AG04450 (cell line): Measurements from ENCODE around the gene GAST. TPM values are rescaled to one million over a fixed set of nuclear protein-coding genes. Genes with fewer than 3 reads are reported as not detected.

Experiments used
- CTCF ChIA-PET: fragments of 300-600, 350-600 bp; formaldehyde crosslinking; extraction: SDS; loops from one replicate; lab custom pipeline; 2022; ENCODE audit warnings: antibody characterized with exemption, inconsistent platforms; lab: Charles Lee
- POLR2A ChIA-PET: fragments of 350-600 bp; formaldehyde crosslinking; extraction: SDS; loops from one replicate; lab custom pipeline; 2021; ENCODE audit warnings: antibody characterized with exemption, inconsistent platforms; lab: Yijun Ruan, JAX
- DNase-seq: peaks from one replicate; pipeline ENCODE4 v3.0.0-alpha.2; 2011; ENCODE audit warnings: low read depth, low spot score
- H3K27ac ChIP-seq: one replicate; pipeline ENCODE4 v1.5.1; 2012; ENCODE audit warnings: low read depth, low read length, control low read depth
- H3K27me3 ChIP-seq: one replicate; pipeline ENCODE4 v1.6.0; 2012; ENCODE audit warnings: low read length; ENCODE audit not compliant: control insufficient read depth, insufficient read depth
- H3K4me3 ChIP-seq: 2 replicates; pipeline ENCODE4 v1.5.1; 2011; ENCODE audit warnings: mild to moderate bottlenecking, low read depth, low read length, control low read depth
- H3K9me3 ChIP-seq: 2 replicates; pipeline ENCODE4 v1.5.1; 2012; ENCODE audit warnings: low read length; ENCODE audit not compliant: control insufficient read depth, insufficient read depth
- polyA plus RNA-seq: library from polyadenylated mRNA; depleted of rRNA; stranded (reverse); fragments of >200 nt; gene quantifications from 2 replicates; pipeline ENCODE4 v1.2.3, GENCODE V29; 2011; rRNA removed
- small RNA-seq: library from RNA; depleted of rRNA; stranded (forward); fragments of <200 nt; gene quantifications from one replicate; pipeline ENCODE3, GENCODE V24; 2012; ENCODE audit warnings: low read depth; ENCODE audit not compliant: insufficient read length
- TF ChIP-seq, protein P1 (sequence below): IDR thresholded peaks from 2 replicates; pipeline ENCODE4 v1.5.1; 2011; ENCODE audit warnings: low read depth, low read length, control low read depth, inconsistent platforms

GAST gene
- polyA plus RNA-seq, 1 experiment = not detected

DNA sequence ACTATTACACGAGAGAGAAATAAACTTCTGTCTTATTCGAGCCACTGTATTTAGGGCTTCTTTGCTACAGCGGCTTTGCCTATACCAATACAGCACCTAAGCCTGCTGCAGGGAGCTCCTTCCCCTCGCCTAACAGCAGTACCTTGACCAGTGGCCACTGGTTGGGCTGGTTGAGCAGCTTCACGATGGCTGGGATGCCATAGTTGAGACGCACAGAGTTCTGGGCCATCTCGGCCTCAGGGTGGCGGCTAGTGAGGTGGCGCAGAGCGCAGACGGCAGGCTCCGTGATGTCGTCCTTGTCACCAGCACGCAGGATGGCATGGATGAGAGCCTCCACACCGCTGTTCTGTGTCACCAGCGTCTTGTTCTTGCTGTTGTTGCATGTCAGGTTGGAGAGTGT is 50.7 kb downstream of the GAST start:
- POLR2A ChIA-PET = no interaction called here
- TF ChIP-seq, protein P1, sequence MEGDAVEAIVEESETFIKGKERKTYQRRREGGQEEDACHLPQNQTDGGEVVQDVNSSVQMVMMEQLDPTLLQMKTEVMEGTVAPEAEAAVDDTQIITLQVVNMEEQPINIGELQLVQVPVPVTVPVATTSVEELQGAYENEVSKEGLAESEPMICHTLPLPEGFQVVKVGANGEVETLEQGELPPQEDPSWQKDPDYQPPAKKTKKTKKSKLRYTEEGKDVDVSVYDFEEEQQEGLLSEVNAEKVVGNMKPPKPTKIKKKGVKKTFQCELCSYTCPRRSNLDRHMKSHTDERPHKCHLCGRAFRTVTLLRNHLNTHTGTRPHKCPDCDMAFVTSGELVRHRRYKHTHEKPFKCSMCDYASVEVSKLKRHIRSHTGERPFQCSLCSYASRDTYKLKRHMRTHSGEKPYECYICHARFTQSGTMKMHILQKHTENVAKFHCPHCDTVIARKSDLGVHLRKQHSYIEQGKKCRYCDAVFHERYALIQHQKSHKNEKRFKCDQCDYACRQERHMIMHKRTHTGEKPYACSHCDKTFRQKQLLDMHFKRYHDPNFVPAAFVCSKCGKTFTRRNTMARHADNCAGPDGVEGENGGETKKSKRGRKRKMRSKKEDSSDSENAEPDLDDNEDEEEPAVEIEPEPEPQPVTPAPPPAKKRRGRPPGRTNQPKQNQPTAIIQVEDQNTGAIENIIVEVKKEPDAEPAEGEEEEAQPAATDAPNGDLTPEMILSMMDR = no peak
- CTCF ChIA-PET = interaction anchor here (1.2 kb wide), 1 partner anchor 25 kb away, joined by 3 read pairs; no protein-coding TSS in a partner anchor
- Histone ChIP-seq H3K27ac (no peak overlapping the region), H3K9me3 (no peaks in the 10 kb centered on the region; the same call in 1 of the 2 replicates), H3K27me3 (no peaks in the 10 kb centered on the region), H3K4me3 (no peak overlapping the region)
- no peak for DNase-seq

DNA sequence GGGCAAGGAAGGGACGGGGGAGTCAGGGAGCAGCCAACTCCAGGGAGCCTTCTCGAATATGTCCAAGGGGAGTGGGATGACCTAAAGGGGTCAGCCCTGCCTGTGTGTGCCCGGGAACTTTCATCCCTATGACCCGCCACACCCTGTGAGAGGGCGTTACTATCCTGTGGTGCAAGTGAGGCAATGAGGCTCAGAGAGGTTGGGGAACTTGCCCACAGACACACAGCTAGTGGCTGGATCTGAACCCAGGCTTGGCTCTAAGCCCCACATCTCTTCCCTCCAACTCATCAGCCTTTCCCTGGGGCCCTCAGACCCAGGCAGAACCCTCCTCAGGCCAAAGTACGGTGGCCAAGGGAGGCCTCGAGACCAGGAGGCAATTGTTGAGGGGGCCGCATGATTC is 51.2 kb downstream of the GAST start:
- POLR2A ChIA-PET = no interaction called here
- Histone ChIP-seq H3K27ac (no peak overlapping the region), H3K27me3 (no peaks in the 10 kb centered on the region), H3K9me3 (no peaks in the 10 kb centered on the region; the same call in 1 of the 2 replicates), H3K4me3 (no peak overlapping the region)
- TF ChIP-seq, protein P1 = no peak
- no peak for DNase-seq
- CTCF ChIA-PET = interaction anchor here (1.2 kb wide), 1 partner anchor 26 kb away, joined by 3 read pairs; no protein-coding TSS in a partner anchor

Small RNA genes lying within 50 kb of the gene (small RNA-seq; reads per million reads assigned to genes)
- gene RN7SL399P = not detected
- gene RNA5SP442 = 0.81 reads per million

Other genes with a start within 250 kb of the GAST start
- gene KRT32, start 244.9 kb upstream of the GAST start, polyA plus RNA-seq = 0.09 and 0.14 TPM in 2 replicates
- gene KRT35, start 231.2 kb upstream of the GAST start, polyA plus RNA-seq = not detected in 2 replicates
- not detected in 2 replicates for gene KRT36, start 222.4 kb upstream of the GAST start, polyA plus RNA-seq
- 0.05 TPM in 1 of 2 replicates, not detected in the other for gene KRT13, start 206.7 kb upstream of the GAST start, polyA plus RNA-seq
- 1.4 and 1.8 TPM in 2 replicates for gene KRT15, start 193.4 kb upstream of the GAST start, polyA plus RNA-seq
- 19.7 and 27.6 TPM in 2 replicates for gene KRT19, start 184.0 kb upstream of the GAST start, polyA plus RNA-seq
- gene KRT9, start 140.3 kb upstream of the GAST start, polyA plus RNA-seq = not detected in 2 replicates
- gene KRT14, start 125.4 kb upstream of the GAST start, polyA plus RNA-seq = 0.09 TPM in 1 of 2 replicates, not detected in the other
- gene KRT16, start 99.6 kb upstream of the GAST start, polyA plus RNA-seq = not detected in 2 replicates
- gene KRT17, start 87.8 kb upstream of the GAST start, polyA plus RNA-seq = 2.8 and 4.9 TPM in 2 replicates
- 529 and 549 TPM in 2 replicates for gene EIF1, start 23.4 kb upstream of the GAST start, polyA plus RNA-seq
- 0.04 and 0.07 TPM in 2 replicates for gene HAP1, start 22.3 kb downstream of the GAST start, polyA plus RNA-seq
- 13.5 and 25.7 TPM in 2 replicates for gene JUP, start 74.4 kb downstream of the GAST start, polyA plus RNA-seq
- 51.5 and 58.8 TPM in 2 replicates for gene P3H4, start 99.6 kb downstream of the GAST start, polyA plus RNA-seq
- gene FKBP10, start 100.7 kb downstream of the GAST start, polyA plus RNA-seq = 487 and 624 TPM in 2 replicates
- gene NT5C3B, start 123.9 kb downstream of the GAST start, polyA plus RNA-seq = 97.4 and 106 TPM in 2 replicates
- 0.06 TPM in 2 replicates for gene KLHL10, start 125.5 kb downstream of the GAST start, polyA plus RNA-seq
- gene KLHL11, start 153.1 kb downstream of the GAST start, polyA plus RNA-seq = 7.6 and 9.3 TPM in 2 replicates
- 161 and 163 TPM in 2 replicates for gene ACLY, start 206.6 kb downstream of the GAST start, polyA plus RNA-seq
- 0.47 and 0.56 TPM in 2 replicates for gene ODAD4, start 218.3 kb downstream of the GAST start, polyA plus RNA-seq